Mesenchymal stem cell (in vitro differentiated cells and primary cell): ENCODE data around the gene QSOX2.

Experiments used
- DNase-seq: peaks from one replicate; pipeline ENCODE4 v3.0.0-alpha.2; 2013
- H2AFZ ChIP-seq: one replicate; pipeline ENCODE4 v1.6.1; 2013; ENCODE audit warnings: low read depth, mild to moderate bottlenecking, control low read depth, inconsistent platforms, low read length, moderate library complexity
- H2AK5ac ChIP-seq: 2 replicates; pipeline ENCODE4 v1.6.1; 2013; ENCODE audit warnings: low read length, moderate library complexity, mild to moderate bottlenecking, inconsistent platforms; ENCODE audit not compliant: severe bottlenecking
- H2BK120ac ChIP-seq: one replicate; pipeline ENCODE4 v1.6.1; 2013; ENCODE audit warnings: low read depth, mild to moderate bottlenecking, inconsistent platforms, low read length, moderate library complexity
- H2BK12ac ChIP-seq, 2 experiments: one replicate each; pipeline ENCODE4 v1.6.1; 2013; ENCODE audit warnings: inconsistent platforms in 2 of 2, low read length in 2 of 2, mild to moderate bottlenecking in 2 of 2, moderate library complexity in 2 of 2, control low read depth in 1 of 2
- H2BK15ac ChIP-seq: one replicate; pipeline ENCODE4 v1.6.1; 2013; ENCODE audit warnings: mild to moderate bottlenecking, low read depth, inconsistent platforms; ENCODE audit not compliant: poor library complexity, severe bottlenecking
- H2BK5ac ChIP-seq: 2 replicates; pipeline ENCODE4 v1.6.1; 2013; ENCODE audit warnings: low read depth, mild to moderate bottlenecking, low read length, control low read depth, inconsistent platforms; ENCODE audit not compliant: poor library complexity, severe bottlenecking
- H3K14ac ChIP-seq, 2 experiments: one replicate each; pipeline ENCODE4 v1.6.1; 2013; ENCODE audit warnings: inconsistent platforms in 2 of 2, low read length in 2 of 2, control low read depth in 1 of 2, mild to moderate bottlenecking in 1 of 2, moderate library complexity in 1 of 2
- H3K18ac ChIP-seq, 2 experiments: one replicate each; pipeline ENCODE4 v1.6.1; 2013; ENCODE audit warnings: inconsistent platforms in 2 of 2, low read length in 2 of 2, control low read depth in 1 of 2, low read depth in 1 of 2, mild to moderate bottlenecking in 1 of 2
- H3K23ac ChIP-seq, 2 experiments: one replicate each; pipeline ENCODE4 v1.6.1; 2013; ENCODE audit warnings: inconsistent platforms in 2 of 2, low read length in 2 of 2, mild to moderate bottlenecking in 2 of 2, moderate library complexity in 2 of 2, control low read depth in 1 of 2
- H3K27ac ChIP-seq: 2 replicates; pipeline ENCODE4 v1.5.1; 2013; ENCODE audit warnings: mild to moderate bottlenecking, moderate library complexity, low read length, control low read depth, inconsistent platforms; ENCODE audit not compliant: poor library complexity, severe bottlenecking
- H3K27me3 ChIP-seq, 2 experiments: 2 replicates each; pipeline versions ENCODE4 v1.6.1 to v1.7.0; 2013; ENCODE audit warnings: low read length in 2 of 2, mild to moderate bottlenecking in 2 of 2, moderate library complexity in 2 of 2, control low read depth in 1 of 2, inconsistent platforms in 1 of 2; ENCODE audit not compliant: control insufficient read depth in 1 of 2, insufficient read depth in 1 of 2
- H3K36me3 ChIP-seq, 2 experiments: 2 replicates each; pipeline versions ENCODE4 v1.6.1 to v1.7.0; 2013; ENCODE audit warnings: low read length in 2 of 2, control low read depth in 1 of 2, inconsistent platforms in 1 of 2, low read depth in 1 of 2, mild to moderate bottlenecking in 1 of 2; ENCODE audit not compliant: insufficient read depth in 2 of 2, control insufficient read depth in 1 of 2
- H3K4ac ChIP-seq, 2 experiments: one replicate each; pipeline ENCODE4 v1.6.1; 2013; ENCODE audit warnings: inconsistent platforms in 2 of 2, low read length in 2 of 2, mild to moderate bottlenecking in 2 of 2, moderate library complexity in 2 of 2, control low read depth in 1 of 2, low read depth in 1 of 2
- H3K4me1 ChIP-seq: 2 replicates; pipeline ENCODE4 v1.6.1; 2013; ENCODE audit warnings: low read depth, low read length, control low read depth; ENCODE audit not compliant: control insufficient read depth, insufficient read depth
- H3K4me2 ChIP-seq: 2 replicates; pipeline ENCODE4 v1.6.1; 2013; ENCODE audit warnings: low read length, mild to moderate bottlenecking, inconsistent platforms; ENCODE audit not compliant: poor library complexity, severe bottlenecking
- H3K4me3 ChIP-seq, 2 experiments: 2 replicates each; pipeline versions ENCODE4 v1.5.1 to v1.7.0; 2013; ENCODE audit warnings: low read length in 2 of 2, mild to moderate bottlenecking in 2 of 2, control low read depth in 1 of 2, low read depth in 1 of 2; ENCODE audit not compliant: insufficient read depth in 1 of 2
- H3K79me1 ChIP-seq: replicated peaks from 2 replicates; pipeline ENCODE4 v1.6.1; 2013; ENCODE audit warnings: mild to moderate bottlenecking, control low read depth, low read length, inconsistent platforms; ENCODE audit not compliant: poor library complexity, severe bottlenecking
- H3K9ac ChIP-seq: 2 replicates; pipeline ENCODE4 v1.7.0; 2013; ENCODE audit warnings: mild to moderate bottlenecking, low read length, moderate library complexity
- H3K9me3 ChIP-seq: 2 replicates; pipeline ENCODE4 v1.7.0; 2013; ENCODE audit warnings: mild to moderate bottlenecking, low read length; ENCODE audit not compliant: control insufficient read depth
- H4K8ac ChIP-seq: one replicate; pipeline ENCODE4 v1.6.1; 2013; ENCODE audit warnings: inconsistent platforms, mild to moderate bottlenecking, low read length, moderate library complexity
- H4K91ac ChIP-seq: one replicate; pipeline ENCODE4 v1.6.1; 2013; ENCODE audit warnings: mild to moderate bottlenecking, low read length, inconsistent platforms
- WGBS: methylation state at CpG from one replicate; pipeline ENCODE4 v1.1.7; 2013; ENCODE audit warnings: mixed read lengths; 5-methylcytosine and 5-hydroxymethylcytosine counted together

The QSOX2 gene

DNA sequence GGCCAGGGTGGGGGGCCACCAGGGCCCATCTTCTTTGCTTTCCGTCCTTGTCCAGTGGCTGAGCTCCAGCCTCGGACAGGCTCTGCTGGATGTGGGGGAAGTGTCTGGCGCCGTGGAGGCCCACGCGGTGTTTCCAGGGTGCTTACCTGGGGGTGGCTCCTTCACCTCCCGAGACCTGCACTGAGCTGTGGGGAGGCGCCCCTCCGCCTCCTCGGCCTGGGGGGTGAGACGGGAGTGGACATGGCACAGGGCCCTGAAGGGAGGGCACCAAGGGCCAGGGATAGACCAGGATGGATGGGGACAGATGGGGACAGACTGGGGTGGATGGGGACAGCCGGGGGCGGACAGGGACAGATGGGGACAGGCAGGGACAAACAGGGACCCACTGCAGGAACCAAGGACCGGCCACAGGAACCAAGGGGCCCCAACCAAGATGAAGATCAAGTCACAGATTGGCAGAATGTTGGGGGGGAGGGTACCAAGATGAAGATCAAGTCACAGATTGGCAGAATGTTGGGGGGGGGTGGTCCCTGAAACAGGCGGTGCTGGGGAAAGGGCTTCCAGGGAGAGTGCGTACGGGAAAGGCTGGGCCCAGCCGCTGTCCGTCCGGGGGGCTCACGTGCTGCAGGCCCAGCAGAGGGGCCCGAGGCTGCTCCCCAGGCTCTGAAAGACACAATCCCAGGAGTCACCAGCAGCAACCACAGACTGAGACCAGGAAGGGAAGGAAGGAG, 13.3 kb upstream of the QSOX2 start:
- Histone ChIP-seq H2BK12ac (no peak overlapping the region), H4K8ac (no peak overlapping the region), H3K23ac (no peak overlapping the region), H3K36me3 (no peaks in the 10 kb centered on the region), H3K18ac (no peak overlapping the region), H3K4me2 (no peak overlapping the region), H3K9ac (no peak overlapping the region), H2AFZ (no peak overlapping the region), H2BK5ac (no peak overlapping the region), H3K27ac (no peak overlapping the region), H3K4me1 (peaks cover 17% of the 10 kb centered on the region), H3K14ac (no peak overlapping the region), H4K91ac (no peak overlapping the region), H3K79me1 (no peaks in the 10 kb centered on the region), H3K4ac (no peak overlapping the region), H3K27me3 (peaks cover 8 to 46% of the 10 kb centered on the region in 2 experiments), H2AK5ac (no peak overlapping the region), H3K9me3 (no peaks in the 10 kb centered on the region), H3K4me3 (no peak overlapping the region), H2BK15ac (no peak overlapping the region), H2BK120ac (no peak overlapping the region)
- no peak for DNase-seq
- WGBS = 89% methylated on average over 20 of the region's 22 CpGs

DNA sequence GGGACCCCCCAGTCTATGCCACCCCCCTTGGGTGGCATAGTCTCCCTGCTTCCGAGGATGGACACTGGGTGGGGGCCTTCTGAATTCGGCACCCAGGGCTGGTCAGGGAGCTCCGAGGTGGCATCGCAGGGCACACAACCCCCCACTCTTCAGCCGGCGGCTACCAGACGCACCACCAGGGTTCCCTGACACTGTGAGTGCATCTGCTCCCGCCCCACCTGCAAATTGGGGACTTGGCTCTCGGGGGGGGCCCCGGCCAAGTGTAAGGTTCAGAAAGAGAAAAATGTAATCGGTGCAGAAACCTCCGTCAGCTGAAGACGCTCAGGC, 12.7 kb upstream of the QSOX2 start:
- Histone ChIP-seq H3K4me3 (no peak overlapping the region), H3K9ac (no peak overlapping the region), H3K79me1 (no peaks in the 10 kb centered on the region), H4K91ac (no peak overlapping the region), H3K4me2 (no peak overlapping the region), H3K23ac (no peak overlapping the region), H2BK5ac (no peak overlapping the region), H4K8ac (no peak overlapping the region), H2BK120ac (no peak overlapping the region), H3K18ac (no peak overlapping the region), H3K9me3 (no peaks in the 10 kb centered on the region), H2AK5ac (no peak overlapping the region), H3K27me3 (peaks cover 5 to 40% of the 10 kb centered on the region in 2 experiments), H2AFZ (no peak overlapping the region), H3K27ac (no peak overlapping the region), H3K4ac (no peak overlapping the region), H2BK12ac (no peak overlapping the region), H3K36me3 (no peaks in the 10 kb centered on the region), H2BK15ac (no peak overlapping the region), H3K4me1 (peaks cover 17% of the 10 kb centered on the region), H3K14ac (no peak overlapping the region)
- no peak for DNase-seq
- 91% methylated on average over 13 of the region's 13 CpGs for WGBS

DNA sequence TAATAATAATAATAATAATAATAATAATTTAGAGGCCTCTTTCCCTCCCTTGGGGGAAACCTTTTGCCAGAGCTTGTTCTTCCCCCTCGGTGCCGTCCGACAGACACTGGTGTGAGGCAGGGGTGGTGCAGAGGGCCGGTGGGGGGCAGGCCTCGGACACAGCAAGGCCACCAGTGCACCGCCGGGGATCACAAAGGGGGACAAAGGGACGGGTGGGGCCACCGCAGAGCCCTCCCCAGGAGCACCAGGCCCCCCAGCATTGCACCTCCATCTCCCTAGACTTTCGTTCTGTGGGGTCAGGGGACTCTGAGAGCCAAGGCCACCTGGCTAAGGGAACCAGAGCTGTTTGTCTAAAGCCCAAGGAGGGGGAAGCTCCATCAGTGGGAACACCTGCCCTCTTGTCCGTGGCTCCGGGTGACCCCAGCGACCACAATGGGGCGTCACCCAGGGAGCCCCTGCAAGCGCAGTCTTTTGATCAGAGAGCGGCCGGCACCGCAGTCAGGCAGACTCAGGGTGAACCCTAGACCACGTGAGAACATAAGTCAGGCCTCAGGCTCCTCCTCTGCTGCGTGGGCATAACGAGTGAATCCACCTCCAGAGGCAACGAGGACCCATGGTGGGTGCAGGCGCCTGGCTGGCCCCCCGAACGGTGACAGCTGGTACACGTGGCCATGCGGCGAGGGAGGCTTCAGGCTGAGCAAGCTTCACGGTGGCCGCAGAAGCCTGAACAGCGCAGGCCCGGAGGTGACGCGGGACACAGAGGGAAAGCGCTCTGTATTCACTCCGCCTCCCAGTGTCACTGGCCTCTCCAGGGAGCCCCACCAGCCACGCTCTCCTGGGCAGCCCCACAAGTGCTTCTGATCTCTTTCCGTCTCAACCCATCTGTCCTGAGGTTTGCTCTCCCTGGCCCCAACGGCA, 12.0 kb upstream of the QSOX2 start:
- Histone ChIP-seq H3K4me3 (no peak overlapping the region), H2BK120ac (no peak overlapping the region), H2BK12ac (no peak overlapping the region), H2BK5ac (no peak overlapping the region), H4K91ac (no peak overlapping the region), H2AFZ (no peak overlapping the region), H3K18ac (no peak overlapping the region), H3K27me3 (peaks cover 5 to 41% of the 10 kb centered on the region in 2 experiments), H3K79me1 (no peaks in the 10 kb centered on the region), H3K4me2 (no peak overlapping the region), H3K9ac (no peak overlapping the region), H3K36me3 (no peaks in the 10 kb centered on the region), H3K14ac (no peak overlapping the region), H2AK5ac (no peak overlapping the region), H3K27ac (no peak overlapping the region), H2BK15ac (no peak overlapping the region), H3K23ac (no peak overlapping the region), H3K4me1 (peaks cover 17% of the 10 kb centered on the region), H3K4ac (no peak overlapping the region), H4K8ac (no peak overlapping the region), H3K9me3 (no peaks in the 10 kb centered on the region)
- DNase-seq = no peak
- WGBS = 89% methylated on average over 39 of the region's 39 CpGs
